Vagina (tissue), 2 donors: ENCODE data around the gene PICALM. TPM values are rescaled to one million over a fixed set of nuclear protein-coding genes. Genes with fewer than 3 reads are reported as not detected.

Experiments used
- DNase-seq, 2 donors: peaks; one replicate each; pipeline ENCODE4 v3.0.0-alpha.2; 2017; ENCODE audit errors: extremely low spot score in 2 of 2
- H3K27ac ChIP-seq: fragments of 200-600 bp; sonication (generic); one replicate; pipeline ENCODE4 v1.5.1; 2019
- H3K27me3 ChIP-seq: fragments of 200-600 bp; sonication (generic); one replicate; pipeline ENCODE4 v1.5.1; 2019
- H3K36me3 ChIP-seq, 2 donors: fragments of 200-600 bp; sonication (generic); one replicate each; pipeline ENCODE4 v1.5.1; 2017 to 2019
- H3K4me1 ChIP-seq: fragments of 200-600 bp; sonication (generic); one replicate; pipeline ENCODE4 v1.5.1; 2019
- H3K4me3 ChIP-seq, 2 donors: fragments of 200-600 bp; sonication (generic); 1 replicate in 1 of 2; 2 replicates in 1 of 2; pipeline ENCODE4 v1.5.1; 2016 to 2019
- H3K9me3 ChIP-seq: fragments of 200-600 bp; sonication (generic); one replicate; pipeline ENCODE4 v1.5.1; 2019
- POLR2A ChIP-seq, 2 donors: fragments of 450-650 bp; IDR thresholded peaks; one replicate each; pipeline ENCODE4 v1.6.1; 2017; ENCODE audit warnings: antibody characterized with exemption in 2 of 2, mild to moderate bottlenecking in 2 of 2, moderate library complexity in 2 of 2
- POLR2AphosphoS5 ChIP-seq, 2 donors: sonication (generic); formaldehyde crosslinking; IDR thresholded peaks; one replicate each; pipeline ENCODE4 v1.9.0; 2017; ENCODE audit warnings: antibody characterized with exemption in 2 of 2, mild to moderate bottlenecking in 2 of 2, low read depth in 1 of 2; ENCODE audit not compliant: insufficient read depth in 1 of 2
- intact Hi-C: fragments of 100-400 bp; cut with DNase I; formaldehyde crosslinking; loops from one replicate; pipeline ENCODE4 v1.15.1; 2023
- total RNA-seq: library from RNA; depleted of rRNA; stranded (reverse); fragments of >200 nt; gene quantifications from one replicate; pipeline ENCODE4 v1.2.3, GENCODE V29; 2016
- TF ChIP-seq, protein P1 (sequence below), 3 experiments: fragments of 450-650 bp in 2 of 3; fragments of 200-600 bp in 1 of 3; sonication (generic) in 1 of 3; IDR thresholded peaks; one replicate each; pipeline ENCODE4 v1.5.1; 2017 to 2019; ENCODE audit warnings: antibody characterized with exemption in 3 of 3, mild to moderate bottlenecking in 2 of 3, moderate library complexity in 2 of 3

The PICALM gene
- total RNA-seq, 1 donor from 2014 or later = 237 TPM

GRCh38 chr11:85912414-85912813, 156.5 kb downstream of the PICALM start:
- intact Hi-C loops = no loop called here
- H3K27ac ChIP-seq = no peak overlapping the region
- no peaks in the 10 kb centered on the region for H3K27me3 ChIP-seq
- TF ChIP-seq POLR2AphosphoS5 (IDR thresholded peaks at IDR 0.05; ENCODE audit: insufficient read depth in 1 of 2, low read depth in 1 of 2) = no peak
- TF ChIP-seq, protein P1, sequence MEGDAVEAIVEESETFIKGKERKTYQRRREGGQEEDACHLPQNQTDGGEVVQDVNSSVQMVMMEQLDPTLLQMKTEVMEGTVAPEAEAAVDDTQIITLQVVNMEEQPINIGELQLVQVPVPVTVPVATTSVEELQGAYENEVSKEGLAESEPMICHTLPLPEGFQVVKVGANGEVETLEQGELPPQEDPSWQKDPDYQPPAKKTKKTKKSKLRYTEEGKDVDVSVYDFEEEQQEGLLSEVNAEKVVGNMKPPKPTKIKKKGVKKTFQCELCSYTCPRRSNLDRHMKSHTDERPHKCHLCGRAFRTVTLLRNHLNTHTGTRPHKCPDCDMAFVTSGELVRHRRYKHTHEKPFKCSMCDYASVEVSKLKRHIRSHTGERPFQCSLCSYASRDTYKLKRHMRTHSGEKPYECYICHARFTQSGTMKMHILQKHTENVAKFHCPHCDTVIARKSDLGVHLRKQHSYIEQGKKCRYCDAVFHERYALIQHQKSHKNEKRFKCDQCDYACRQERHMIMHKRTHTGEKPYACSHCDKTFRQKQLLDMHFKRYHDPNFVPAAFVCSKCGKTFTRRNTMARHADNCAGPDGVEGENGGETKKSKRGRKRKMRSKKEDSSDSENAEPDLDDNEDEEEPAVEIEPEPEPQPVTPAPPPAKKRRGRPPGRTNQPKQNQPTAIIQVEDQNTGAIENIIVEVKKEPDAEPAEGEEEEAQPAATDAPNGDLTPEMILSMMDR (IDR thresholded peaks at IDR 0.05) = no peak
- no peak for TF ChIP-seq POLR2A (IDR thresholded peaks at IDR 0.05)
- H3K36me3 ChIP-seq = no peaks in the 10 kb centered on the region
- H3K4me1 ChIP-seq = no peaks in the 10 kb centered on the region
- no peak for DNase-seq
- H3K4me3 ChIP-seq = no peak overlapping the region
- H3K9me3 ChIP-seq = no peaks in the 10 kb centered on the region

Other genes starting within 250 kb of the PICALM start
- not detected for gene CCDC83, start 213.7 kb downstream of the PICALM start, total RNA-seq
- 29.7 TPM for gene EED, start 175.7 kb upstream of the PICALM start, total RNA-seq
- gene HIKESHI, start 233.2 kb upstream of the PICALM start, total RNA-seq = 25.0 TPM